Measurements from ENCODE around the gene CFAP97D2.
"Not testable (repeated sequence)": the region's sequence is repeated elsewhere in the genome, so short reads cannot be mapped to it uniquely, and the experiment has no call there.

Gene CFAP97D2

DNA sequence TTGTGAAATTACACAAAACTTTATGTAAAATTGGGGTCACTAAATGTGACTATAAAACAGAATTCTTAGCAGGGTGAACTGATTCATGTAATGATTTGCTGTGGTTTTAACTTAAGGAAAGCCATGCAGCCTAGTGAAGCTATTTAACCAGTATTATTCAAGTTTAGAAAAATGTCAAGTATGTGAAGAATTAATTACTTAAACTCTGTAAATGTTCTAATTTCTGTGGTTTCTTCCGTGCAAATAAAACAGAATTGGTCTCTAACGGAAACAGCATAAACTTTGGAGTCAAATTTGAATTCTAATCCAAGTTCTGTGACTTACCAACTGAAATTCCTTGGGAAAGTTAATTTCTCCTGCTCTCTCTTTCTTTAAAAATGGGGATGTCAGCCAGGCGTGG lies 69.0 kb downstream of the CFAP97D2 start:
- no peaks in the 10 kb centered on the region for H3K27me3 ChIP-seq (replicated peaks; ENCODE audit: control insufficient read depth, insufficient read depth, low read length, poor library complexity, severe bottlenecking)
- peaks cover 80% of the 10 kb centered on the region for H3K36me3 ChIP-seq (ENCODE audit: control insufficient read depth, insufficient read depth, low read length)
- no peaks in the 10 kb centered on the region for H3K9me3 ChIP-seq (ENCODE audit: control insufficient read depth, low read length)
- H3K4me3 ChIP-seq (ENCODE audit: insufficient read depth, low read depth, low read length, poor library complexity, severe bottlenecking): no peak overlapping the region
- DNase-seq: no peak
- H3K27ac ChIP-seq (ENCODE audit: insufficient read depth, low read length, poor library complexity, severe bottlenecking): no peak overlapping the region
- H3K4me1 ChIP-seq (ENCODE audit: control insufficient read depth, insufficient read depth, low read length, poor library complexity, severe bottlenecking): no peaks in the 10 kb centered on the region

GRCh38 chr13:114249077-114249476 lies 70.0 kb downstream of the CFAP97D2 start:
- Histone ChIP-seq H3K27ac (ENCODE audit: insufficient read depth, low read length, poor library complexity, severe bottlenecking) (no peak overlapping the region), H3K36me3 (ENCODE audit: control insufficient read depth, insufficient read depth, low read length) (peaks cover 72% of the 10 kb centered on the region), H3K4me3 (ENCODE audit: insufficient read depth, low read depth, low read length, poor library complexity, severe bottlenecking) (no peak overlapping the region), H3K9me3 (ENCODE audit: control insufficient read depth, low read length) (no peaks in the 10 kb centered on the region), H3K27me3 (replicated peaks; ENCODE audit: control insufficient read depth, insufficient read depth, low read length, poor library complexity, severe bottlenecking) (no peaks in the 10 kb centered on the region), H3K4me1 (ENCODE audit: control insufficient read depth, insufficient read depth, low read length, poor library complexity, severe bottlenecking) (no peaks in the 10 kb centered on the region)
- no peak for DNase-seq

DNA sequence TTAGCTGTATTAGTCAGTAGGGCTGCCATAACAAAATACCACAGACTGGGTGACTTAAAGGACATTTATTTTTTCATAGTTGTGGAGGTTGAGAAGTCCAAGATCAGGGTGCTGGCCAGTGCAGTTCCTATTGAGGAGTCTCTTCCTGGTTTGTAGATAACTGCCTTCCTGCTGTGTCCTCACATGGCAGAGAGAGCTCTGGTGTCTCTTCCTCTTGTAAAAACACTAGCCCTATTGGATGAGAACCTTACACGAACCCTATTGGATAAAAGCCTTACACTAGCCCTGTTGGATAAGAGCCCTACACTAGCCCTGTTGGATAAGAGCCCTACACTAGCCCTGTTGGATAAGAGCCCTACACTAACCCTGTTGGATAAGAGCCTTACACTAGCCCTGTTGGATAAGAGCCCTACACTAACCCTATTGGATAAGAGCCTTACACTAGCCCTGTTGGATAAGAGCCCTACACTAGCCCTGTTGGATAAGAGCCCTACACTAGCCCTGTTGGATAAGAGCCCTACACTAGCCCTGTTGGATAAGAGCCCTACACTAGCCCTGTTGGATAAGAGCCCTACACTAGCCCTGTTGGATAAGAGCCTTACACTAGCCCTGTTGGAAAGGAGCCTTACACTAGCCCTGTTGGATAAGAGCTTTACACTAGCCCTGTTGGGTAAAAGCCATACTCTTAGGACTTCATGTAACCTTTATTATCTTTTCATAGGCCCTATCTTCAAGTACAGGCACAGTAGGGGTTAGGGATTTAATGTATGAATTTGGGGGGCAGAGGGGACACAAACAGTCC lies 72.8 kb downstream of the CFAP97D2 start:
- H3K27ac ChIP-seq (ENCODE audit: insufficient read depth, low read length, poor library complexity, severe bottlenecking); H3K27me3 ChIP-seq (replicated peaks; ENCODE audit: control insufficient read depth, insufficient read depth, low read length, poor library complexity, severe bottlenecking); H3K4me1 ChIP-seq (ENCODE audit: control insufficient read depth, insufficient read depth, low read length, poor library complexity, severe bottlenecking); DNase-seq; H3K4me3 ChIP-seq (ENCODE audit: insufficient read depth, low read depth, low read length, poor library complexity, severe bottlenecking); H3K9me3 ChIP-seq (ENCODE audit: control insufficient read depth, low read length): not testable (repeated sequence)
- peaks cover 67% of the 10 kb centered on the region for H3K36me3 ChIP-seq (ENCODE audit: control insufficient read depth, insufficient read depth, low read length)

- DNase-seq: no peak
- Histone ChIP-seq H3K4me1 (ENCODE audit: control insufficient read depth, insufficient read depth, low read length, poor library complexity, severe bottlenecking) (no peaks in the 10 kb centered on the region), H3K27me3 (replicated peaks; ENCODE audit: control insufficient read depth, insufficient read depth, low read length, poor library complexity, severe bottlenecking) (no peaks in the 10 kb centered on the region), H3K9me3 (ENCODE audit: control insufficient read depth, low read length) (no peaks in the 10 kb centered on the region), H3K4me3 (ENCODE audit: insufficient read depth, low read depth, low read length, poor library complexity, severe bottlenecking) (no peak overlapping the region), H3K27ac (ENCODE audit: insufficient read depth, low read length, poor library complexity, severe bottlenecking) (no peak overlapping the region), H3K36me3 (ENCODE audit: control insufficient read depth, insufficient read depth, low read length) (peaks cover 72% of the 10 kb centered on the region)
Measured at GRCh38 chr13:114256547-114256946, 77.5 kb downstream of the CFAP97D2 start.

- DNase-seq: no peak
- Histone ChIP-seq H3K27me3 (replicated peaks; ENCODE audit: control insufficient read depth, insufficient read depth, low read length, poor library complexity, severe bottlenecking) (no peaks in the 10 kb centered on the region), H3K9me3 (ENCODE audit: control insufficient read depth, low read length) (no peaks in the 10 kb centered on the region), H3K36me3 (ENCODE audit: control insufficient read depth, insufficient read depth, low read length) (peaks cover 67% of the 10 kb centered on the region), H3K27ac (ENCODE audit: insufficient read depth, low read length, poor library complexity, severe bottlenecking) (no peak overlapping the region), H3K4me3 (ENCODE audit: insufficient read depth, low read depth, low read length, poor library complexity, severe bottlenecking) (no peak overlapping the region), H3K4me1 (ENCODE audit: control insufficient read depth, insufficient read depth, low read length, poor library complexity, severe bottlenecking) (no peaks in the 10 kb centered on the region)
Measured at GRCh38 chr13:114257014-114257413, 78.0 kb downstream of the CFAP97D2 start.

DNA sequence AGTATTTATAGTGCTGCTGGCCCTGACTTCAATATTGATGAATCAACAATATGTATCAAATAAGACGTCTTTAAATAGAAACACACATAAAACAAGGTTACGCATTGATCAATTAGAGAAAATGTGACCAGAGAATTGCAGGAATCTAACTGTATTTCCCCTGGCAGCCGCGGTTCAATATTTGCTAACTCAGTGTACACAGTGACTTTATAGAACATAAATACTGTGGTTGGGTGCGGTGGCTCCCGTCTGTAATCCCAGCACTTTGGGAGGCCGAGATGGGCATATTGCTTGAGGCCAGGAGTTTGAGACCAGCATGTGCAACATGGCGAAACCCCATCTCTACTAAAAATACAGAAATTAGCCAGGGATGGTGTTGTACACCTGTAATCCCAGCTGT lies 79.5 kb downstream of the CFAP97D2 start:
- Histone ChIP-seq H3K36me3 (ENCODE audit: control insufficient read depth, insufficient read depth, low read length) (peaks cover 63% of the 10 kb centered on the region), H3K27ac (ENCODE audit: insufficient read depth, low read length, poor library complexity, severe bottlenecking) (no peak overlapping the region), H3K4me1 (ENCODE audit: control insufficient read depth, insufficient read depth, low read length, poor library complexity, severe bottlenecking) (peaks cover 8% of the 10 kb centered on the region), H3K27me3 (replicated peaks; ENCODE audit: control insufficient read depth, insufficient read depth, low read length, poor library complexity, severe bottlenecking) (no peaks in the 10 kb centered on the region), H3K4me3 (ENCODE audit: insufficient read depth, low read depth, low read length, poor library complexity, severe bottlenecking) (no peak overlapping the region), H3K9me3 (ENCODE audit: control insufficient read depth, low read length) (no peaks in the 10 kb centered on the region)
- DNase-seq: no peak

DNA sequence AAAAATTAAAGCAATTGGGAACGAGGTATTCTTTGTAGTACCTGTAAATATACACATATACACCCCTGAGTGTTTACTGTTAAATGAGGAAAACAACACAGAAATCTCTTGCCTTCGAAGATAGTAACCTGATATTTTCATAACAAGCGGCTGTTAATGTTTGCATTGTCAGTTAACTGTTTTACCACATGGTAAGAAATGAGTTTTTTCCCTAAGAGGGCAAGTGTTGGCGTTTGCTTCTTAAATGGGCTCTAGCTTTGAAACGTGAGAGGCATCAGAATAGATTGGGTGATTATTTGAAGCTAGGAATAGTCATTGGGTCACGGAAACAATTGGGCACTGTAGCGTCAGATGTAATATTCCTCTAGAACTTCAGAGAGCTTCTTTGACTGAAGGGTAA lies 80.3 kb downstream of the CFAP97D2 start:
- Histone ChIP-seq H3K27ac (ENCODE audit: insufficient read depth, low read length, poor library complexity, severe bottlenecking) (no peak overlapping the region), H3K4me1 (ENCODE audit: control insufficient read depth, insufficient read depth, low read length, poor library complexity, severe bottlenecking) (peaks cover 8% of the 10 kb centered on the region), H3K4me3 (ENCODE audit: insufficient read depth, low read depth, low read length, poor library complexity, severe bottlenecking) (no peak overlapping the region), H3K27me3 (replicated peaks; ENCODE audit: control insufficient read depth, insufficient read depth, low read length, poor library complexity, severe bottlenecking) (no peaks in the 10 kb centered on the region), H3K36me3 (ENCODE audit: control insufficient read depth, insufficient read depth, low read length) (peaks cover 60% of the 10 kb centered on the region), H3K9me3 (ENCODE audit: control insufficient read depth, low read length) (no peaks in the 10 kb centered on the region)
- no peak for DNase-seq

GRCh38 chr13:114259974-114260373 lies 80.9 kb downstream of the CFAP97D2 start:
- Histone ChIP-seq H3K4me3 (ENCODE audit: insufficient read depth, low read depth, low read length, poor library complexity, severe bottlenecking) (no peak overlapping the region), H3K27ac (ENCODE audit: insufficient read depth, low read length, poor library complexity, severe bottlenecking) (no peak overlapping the region), H3K9me3 (ENCODE audit: control insufficient read depth, low read length) (no peaks in the 10 kb centered on the region), H3K4me1 (ENCODE audit: control insufficient read depth, insufficient read depth, low read length, poor library complexity, severe bottlenecking) (peaks cover 8% of the 10 kb centered on the region), H3K27me3 (replicated peaks; ENCODE audit: control insufficient read depth, insufficient read depth, low read length, poor library complexity, severe bottlenecking) (no peaks in the 10 kb centered on the region), H3K36me3 (ENCODE audit: control insufficient read depth, insufficient read depth, low read length) (peaks cover 55% of the 10 kb centered on the region)
- no peak for DNase-seq

- no peak for DNase-seq
- Histone ChIP-seq H3K9me3 (ENCODE audit: control insufficient read depth, low read length) (no peaks in the 10 kb centered on the region), H3K4me1 (ENCODE audit: control insufficient read depth, insufficient read depth, low read length, poor library complexity, severe bottlenecking) (peaks cover 8% of the 10 kb centered on the region), H3K27ac (ENCODE audit: insufficient read depth, low read length, poor library complexity, severe bottlenecking) (no peak overlapping the region), H3K4me3 (ENCODE audit: insufficient read depth, low read depth, low read length, poor library complexity, severe bottlenecking) (no peak overlapping the region), H3K27me3 (replicated peaks; ENCODE audit: control insufficient read depth, insufficient read depth, low read length, poor library complexity, severe bottlenecking) (no peaks in the 10 kb centered on the region), H3K36me3 (ENCODE audit: control insufficient read depth, insufficient read depth, low read length) (peaks cover 54% of the 10 kb centered on the region)
Measured at GRCh38 chr13:114260814-114261213, 81.8 kb downstream of the CFAP97D2 start.

DNA sequence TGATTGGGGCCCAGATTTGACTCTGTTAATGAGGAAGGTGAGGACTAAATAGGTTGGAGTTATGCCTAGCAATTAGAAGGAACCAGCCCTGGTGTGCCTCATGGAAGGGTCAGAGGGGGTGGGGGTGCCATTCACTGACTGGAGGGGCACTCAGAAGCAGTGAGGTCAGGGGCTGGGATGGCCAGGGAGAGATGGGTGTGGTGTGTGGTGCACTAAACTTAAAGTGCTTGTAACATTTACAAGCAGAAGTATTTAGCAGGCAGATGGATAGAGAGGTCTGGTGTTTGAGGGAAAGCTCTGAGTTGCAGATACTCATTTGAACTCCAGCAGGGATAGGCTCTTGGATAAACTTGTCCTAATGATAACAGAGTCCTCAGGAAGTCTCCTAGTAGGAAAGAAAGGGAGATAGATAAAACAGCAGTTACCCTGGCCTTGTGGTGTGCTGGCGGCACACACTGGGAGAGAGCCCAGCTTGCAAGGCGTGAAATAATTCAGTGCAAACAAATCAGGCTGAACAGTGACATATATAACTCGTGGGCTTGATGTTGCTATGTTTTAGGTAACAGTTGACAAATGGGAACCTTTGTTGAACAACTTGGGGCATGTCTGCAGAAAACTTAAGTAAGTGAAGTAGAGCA lies 82.4 kb downstream of the CFAP97D2 start:
- no peaks in the 10 kb centered on the region for H3K9me3 ChIP-seq (ENCODE audit: control insufficient read depth, low read length)
- H3K27me3 ChIP-seq (replicated peaks; ENCODE audit: control insufficient read depth, insufficient read depth, low read length, poor library complexity, severe bottlenecking): no peaks in the 10 kb centered on the region
- no peak for DNase-seq
- H3K4me1 ChIP-seq (ENCODE audit: control insufficient read depth, insufficient read depth, low read length, poor library complexity, severe bottlenecking): peaks cover 8% of the 10 kb centered on the region
- H3K4me3 ChIP-seq (ENCODE audit: insufficient read depth, low read depth, low read length, poor library complexity, severe bottlenecking): no peak overlapping the region
- H3K36me3 ChIP-seq (ENCODE audit: control insufficient read depth, insufficient read depth, low read length): peaks cover 48% of the 10 kb centered on the region
- no peak overlapping the region for H3K27ac ChIP-seq (ENCODE audit: insufficient read depth, low read length, poor library complexity, severe bottlenecking)

Measured in effector memory CD4-positive, alpha-beta T cell (primary cell).